ENCODE data around the gene CD2BP2. TPM values are rescaled to one million over a fixed set of nuclear protein-coding genes. Genes with fewer than 3 reads are reported as not detected.

The CD2BP2 gene
- total and polyA plus RNA-seq, 9 of the 15 experiments (the other 6 are each of a cell fraction or from before 2014, with no cell fraction given), result 3.9 to 51.1 (median 32.8) TPM

DNA sequence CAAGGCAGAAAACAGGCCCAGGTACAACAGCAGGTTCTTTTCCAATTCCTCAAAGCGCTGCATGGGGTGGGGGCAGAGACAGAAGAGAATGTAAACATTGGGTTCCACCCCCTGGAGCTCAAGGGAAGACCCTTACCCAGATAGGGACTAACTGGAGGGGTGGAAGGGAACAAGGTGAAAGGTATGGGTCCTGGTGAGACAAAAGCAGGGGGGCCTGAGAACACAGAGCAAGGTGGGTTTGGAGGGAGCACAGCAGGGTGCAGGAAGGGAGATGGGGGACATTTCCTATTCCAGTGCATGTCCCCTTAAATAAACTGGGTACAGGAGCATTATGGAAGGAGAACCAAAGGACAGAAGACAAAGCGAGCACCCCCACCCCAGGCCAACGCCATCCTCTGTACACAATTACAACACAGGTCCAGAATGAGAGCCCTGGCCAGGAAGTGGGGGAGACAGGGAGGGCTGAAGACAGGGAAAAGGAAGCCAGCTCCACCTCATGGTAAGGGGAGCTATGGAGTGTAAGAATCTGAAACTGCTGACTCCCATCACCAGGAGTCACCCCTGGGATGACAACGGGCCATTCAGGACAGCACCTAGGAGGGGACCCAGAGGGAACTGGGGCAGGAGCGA lies 2.1 kb upstream of the CD2BP2 start (continued):
- TF ChIP-seq BRCA1 (IDR thresholded peaks at IDR 0.05) (no peak), BRCA1 (CRISPR knock-in tag; IDR thresholded peaks at IDR 0.05) (no peak), MBD2 (IDR thresholded peaks at IDR 0.05; ENCODE audit: borderline replicate concordance, low read depth) (no peak), CBFB (CRISPR knock-in tag; IDR thresholded peaks at IDR 0.05) (no peak)

DNA sequence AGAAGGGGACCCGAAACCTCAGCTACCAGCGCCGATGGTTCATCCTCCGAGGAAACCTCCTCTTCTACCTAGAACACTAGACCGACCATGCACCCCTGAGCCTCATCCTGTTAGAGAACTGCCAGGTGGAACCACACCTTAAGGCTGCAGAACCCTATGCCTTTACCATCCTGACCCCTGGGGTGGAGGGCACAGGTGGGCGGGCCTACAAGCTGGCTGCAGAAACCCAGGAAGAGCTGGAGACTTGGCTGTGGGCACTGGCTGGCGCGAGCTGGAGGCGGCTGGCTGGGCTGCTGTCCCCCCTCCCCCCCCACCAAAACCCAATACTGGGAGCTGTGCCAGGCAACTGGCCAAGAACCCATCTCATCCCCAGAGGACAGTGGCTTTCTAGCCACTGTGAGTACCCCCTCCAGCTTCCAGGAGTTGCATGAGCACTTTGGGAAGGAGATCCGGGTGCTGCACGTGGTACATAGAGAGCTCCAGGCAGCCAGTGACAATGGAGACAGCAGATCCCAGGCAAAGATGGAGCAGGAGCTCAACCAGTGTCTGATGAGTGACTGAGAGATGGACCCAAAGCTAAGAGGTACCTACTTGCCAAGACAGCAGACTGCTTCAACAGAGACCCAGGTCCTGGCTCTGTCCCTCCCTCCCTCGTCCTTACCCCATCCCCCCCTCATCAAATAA lies 1.4 kb upstream of the CD2BP2 start:
- H3K27ac ChIP-seq (ENCODE audit: extremely low read depth, low read depth, low read length), result peak overlapping the region; percentile 99
- H3K9ac ChIP-seq (ENCODE audit: insufficient read depth in 1 of 2, low read depth in 2 of 2, low read length in 2 of 2), result peak overlapping the region; percentile 96
- H3K79me2 ChIP-seq (ENCODE audit: control insufficient read depth, insufficient read depth, low read length), result peaks cover 33% of the 10 kb centered on the region
- H2AFZ ChIP-seq (ENCODE audit: low read depth, low read length), result no peak overlapping the region
- ChIA-PET POLR2A (interaction anchor here (0.6 to 8.2 kb wide), 6 partner anchors 9 to 299 kb away, joined by 3 to 77 read pairs (median 4); partner anchors contain the start of gene TBC1D10B), CTCF (ENCODE audit: low intra/inter-chr PET ratio) (no interaction called here)
- H4K20me1 ChIP-seq (replicated peaks; ENCODE audit: control insufficient read depth, insufficient read depth, low read length), result no peaks in the 10 kb centered on the region
- DNase-seq (ENCODE audit: extremely low read depth in 1 of 4, low spot score in 3 of 4), result no peak
- peak overlapping the region; percentile 99 for H3K4me2 ChIP-seq (ENCODE audit: insufficient read depth, low read length)
- in situ Hi-C loops (cut with MboI) (loop anchor here (25.0 kb wide), 1 partner anchor 894 kb away; the partner anchor contains the start of genes BOLA2, SLX1B and SULT1A4), intact Hi-C loops (cut with micrococcal nuclease) (loop anchor here (5.0 kb wide), 1 partner anchor 51 kb away; the partner anchor contains the start of gene ZNF771)
- no TSS peak for BruUV-seq (replicated peaks)
- no peaks in the 10 kb centered on the region for H3K9me1 ChIP-seq (ENCODE audit: control insufficient read depth, insufficient read depth, low read length)
- H3K27me3 ChIP-seq (ENCODE audit: control insufficient read depth in 2 of 2, insufficient read depth in 2 of 2, low read length in 2 of 2), result no peaks in the 10 kb centered on the region
- peaks cover 69% of the 10 kb centered on the region; the same call in 2 of the 3 replicates for H3K36me3 ChIP-seq (ENCODE audit: control insufficient read depth, insufficient read depth, low read length)
- no peak for ATAC-seq
- H3K4me1 ChIP-seq (replicated peaks in 1 of 2; ENCODE audit: control insufficient read depth in 2 of 2, insufficient read depth in 2 of 2, low read length in 2 of 2), result peaks cover 13 to 53% of the 10 kb centered on the region in 2 experiments; a peak in 4 of 5 replicates
- FAIRE-seq, result no peak
- no peaks in the 10 kb centered on the region for H3K9me3 ChIP-seq (replicated peaks; ENCODE audit: control insufficient read depth, insufficient read depth, low read depth, low read length)
- 84% methylated on average over 12 of the region's 12 CpGs for WGBS (ENCODE audit: insufficient coverage, low coverage, missing lambda C conversion rate)
- no peak overlapping the region for H3K4me3 ChIP-seq
- TF ChIP-seq ZNF324 (CRISPR knock-in tag; IDR thresholded peaks at IDR 0.05) (no peak), BCL6 (CRISPR knock-in tag; IDR thresholded peaks at IDR 0.05) (no peak), ZNF212 (CRISPR knock-in tag; IDR thresholded peaks at IDR 0.05) (no peak), LEF1 (IDR thresholded peaks at IDR 0.05) (no peak), NR1H2 (CRISPR knock-in tag; IDR thresholded peaks at IDR 0.05) (no peak), MEIS2 (IDR thresholded peaks at IDR 0.05; ENCODE audit: partially characterized antibody) (no peak), DNMT1 (IDR thresholded peaks at IDR 0.05) (no peak), ZSCAN32 (CRISPR knock-in tag; IDR thresholded peaks at IDR 0.05) (peak; percentile 48; the same call in 1 of the 2 replicates), ZBTB7A (IDR thresholded peaks at IDR 0.05; ENCODE audit: borderline replicate concordance, control insufficient read depth, low read depth, low read length) (0 out of 2 replicates have a peak, but pooled peaks have one; percentile 7), KLF13 (tag; IDR thresholded peaks at IDR 0.05; ENCODE audit: borderline replicate concordance, low read depth) (no peak), ILK (tag; IDR thresholded peaks at IDR 0.05; ENCODE audit: borderline replicate concordance, low read depth) (no peak), CBX1 (IDR thresholded peaks at IDR 0.05; ENCODE audit: low read depth) (no peak)
- TF ChIP-seq, protein P1, sequence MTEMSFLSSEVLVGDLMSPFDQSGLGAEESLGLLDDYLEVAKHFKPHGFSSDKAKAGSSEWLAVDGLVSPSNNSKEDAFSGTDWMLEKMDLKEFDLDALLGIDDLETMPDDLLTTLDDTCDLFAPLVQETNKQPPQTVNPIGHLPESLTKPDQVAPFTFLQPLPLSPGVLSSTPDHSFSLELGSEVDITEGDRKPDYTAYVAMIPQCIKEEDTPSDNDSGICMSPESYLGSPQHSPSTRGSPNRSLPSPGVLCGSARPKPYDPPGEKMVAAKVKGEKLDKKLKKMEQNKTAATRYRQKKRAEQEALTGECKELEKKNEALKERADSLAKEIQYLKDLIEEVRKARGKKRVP (CRISPR knock-in tag; IDR thresholded peaks at IDR 0.05), result no peak
- TF ChIP-seq, protein P2, sequence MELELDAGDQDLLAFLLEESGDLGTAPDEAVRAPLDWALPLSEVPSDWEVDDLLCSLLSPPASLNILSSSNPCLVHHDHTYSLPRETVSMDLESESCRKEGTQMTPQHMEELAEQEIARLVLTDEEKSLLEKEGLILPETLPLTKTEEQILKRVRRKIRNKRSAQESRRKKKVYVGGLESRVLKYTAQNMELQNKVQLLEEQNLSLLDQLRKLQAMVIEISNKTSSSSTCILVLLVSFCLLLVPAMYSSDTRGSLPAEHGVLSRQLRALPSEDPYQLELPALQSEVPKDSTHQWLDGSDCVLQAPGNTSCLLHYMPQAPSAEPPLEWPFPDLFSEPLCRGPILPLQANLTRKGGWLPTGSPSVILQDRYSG (tag; conservative IDR thresholded peaks at IDR 0.05; ENCODE audit: low read depth), result no peak
- TF ChIP-seq, protein P3, sequence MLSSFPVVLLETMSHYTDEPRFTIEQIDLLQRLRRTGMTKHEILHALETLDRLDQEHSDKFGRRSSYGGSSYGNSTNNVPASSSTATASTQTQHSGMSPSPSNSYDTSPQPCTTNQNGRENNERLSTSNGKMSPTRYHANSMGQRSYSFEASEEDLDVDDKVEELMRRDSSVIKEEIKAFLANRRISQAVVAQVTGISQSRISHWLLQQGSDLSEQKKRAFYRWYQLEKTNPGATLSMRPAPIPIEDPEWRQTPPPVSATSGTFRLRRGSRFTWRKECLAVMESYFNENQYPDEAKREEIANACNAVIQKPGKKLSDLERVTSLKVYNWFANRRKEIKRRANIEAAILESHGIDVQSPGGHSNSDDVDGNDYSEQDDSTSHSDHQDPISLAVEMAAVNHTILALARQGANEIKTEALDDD (IDR thresholded peaks at IDR 0.05), result no peak
